Gastroesophageal sphincter (tissue), 3 donors: ENCODE data around the gene PRRG3.

Source experiments
- EP300 ChIP-seq: sonication (generic); formaldehyde crosslinking; IDR thresholded peaks from one replicate; pipeline ENCODE4 v1.6.1; 2017; ENCODE audit warnings: antibody characterized with exemption, mild to moderate bottlenecking
- POLR2AphosphoS5 ChIP-seq: sonication (generic); formaldehyde crosslinking; IDR thresholded peaks from one replicate; pipeline ENCODE4 v1.6.1; 2017; ENCODE audit warnings: antibody characterized with exemption
- TF ChIP-seq, protein P1 (sequence below), 4 experiments: fragments of 200-600 bp in 2 of 4; fragments of 450-650 bp in 2 of 4; sonication (generic) in 1 of 4; IDR thresholded peaks; one replicate each; pipeline ENCODE4 v1.5.1; 2017 to 2019; ENCODE audit warnings: antibody characterized with exemption in 4 of 4, mild to moderate bottlenecking in 2 of 4, moderate library complexity in 2 of 4

DNA sequence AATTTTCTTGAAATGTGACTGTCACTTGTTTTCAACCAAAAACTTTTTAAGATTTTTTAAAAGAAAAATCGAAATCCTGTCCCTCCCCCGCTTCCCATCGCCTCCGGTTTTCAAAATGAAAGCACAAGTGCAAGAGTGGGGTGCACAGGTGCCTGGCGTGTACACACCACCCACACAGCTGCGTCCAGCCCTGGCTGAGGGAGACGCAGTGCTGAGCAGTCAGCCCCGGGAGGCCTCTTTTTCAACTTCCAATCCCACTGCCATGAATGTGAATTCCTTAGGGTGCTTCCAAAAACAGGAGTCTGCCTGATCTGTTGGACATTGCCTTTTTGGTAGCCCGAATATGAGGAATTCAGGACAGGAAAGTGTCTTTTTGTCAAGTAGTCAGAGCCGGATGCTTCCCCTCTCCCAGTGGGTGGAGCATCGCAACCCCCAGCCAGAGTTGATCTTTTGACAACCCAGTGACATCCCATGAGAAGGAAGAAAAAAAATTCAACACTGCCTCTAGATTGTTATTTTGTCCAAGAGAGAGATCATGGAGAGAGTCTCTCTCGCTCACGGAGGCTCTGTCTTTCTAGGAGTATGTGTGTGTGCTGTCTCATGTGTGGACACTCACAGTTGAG is 8.9 kb downstream of the PRRG3 start:
- TF ChIP-seq, protein P1, sequence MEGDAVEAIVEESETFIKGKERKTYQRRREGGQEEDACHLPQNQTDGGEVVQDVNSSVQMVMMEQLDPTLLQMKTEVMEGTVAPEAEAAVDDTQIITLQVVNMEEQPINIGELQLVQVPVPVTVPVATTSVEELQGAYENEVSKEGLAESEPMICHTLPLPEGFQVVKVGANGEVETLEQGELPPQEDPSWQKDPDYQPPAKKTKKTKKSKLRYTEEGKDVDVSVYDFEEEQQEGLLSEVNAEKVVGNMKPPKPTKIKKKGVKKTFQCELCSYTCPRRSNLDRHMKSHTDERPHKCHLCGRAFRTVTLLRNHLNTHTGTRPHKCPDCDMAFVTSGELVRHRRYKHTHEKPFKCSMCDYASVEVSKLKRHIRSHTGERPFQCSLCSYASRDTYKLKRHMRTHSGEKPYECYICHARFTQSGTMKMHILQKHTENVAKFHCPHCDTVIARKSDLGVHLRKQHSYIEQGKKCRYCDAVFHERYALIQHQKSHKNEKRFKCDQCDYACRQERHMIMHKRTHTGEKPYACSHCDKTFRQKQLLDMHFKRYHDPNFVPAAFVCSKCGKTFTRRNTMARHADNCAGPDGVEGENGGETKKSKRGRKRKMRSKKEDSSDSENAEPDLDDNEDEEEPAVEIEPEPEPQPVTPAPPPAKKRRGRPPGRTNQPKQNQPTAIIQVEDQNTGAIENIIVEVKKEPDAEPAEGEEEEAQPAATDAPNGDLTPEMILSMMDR (IDR thresholded peaks at IDR 0.05): no peak
- no peak for TF ChIP-seq POLR2AphosphoS5
- TF ChIP-seq EP300: no peak
